Naive thymus-derived CD8-positive, alpha-beta T cell (primary cell): ENCODE measurements around the gene VAT1L. TPM values are rescaled to one million over a fixed set of nuclear protein-coding genes. Genes with fewer than 3 reads are reported as not detected.

ENCODE experiments used
- ATAC-seq, 2 donors: fragments of 150-1000 bp; cut with Tn5 transposase in 1 of 2; sonication (Bioruptor Pico), chemical (Tn5 transposase) in 1 of 2; 1 replicate in 1 of 2; 2 replicates in 1 of 2; pipeline ENCODE4 v1.10.0; 2021; ENCODE audit warnings: mild to moderate bottlenecking in 2 of 2, moderate library complexity in 2 of 2
- POLR2A ChIA-PET: fragments of 350-600 bp; sonication (Branson Sonifier 250); formaldehyde crosslinking; loops from one replicate; lab custom pipeline; 2021; ENCODE audit warnings: antibody characterized with exemption; lab: Charles Lee
- DNase-seq, 10 donors: peaks; one replicate each; pipeline versions ENCODE4 v3.0.0 to v3.0.0-alpha.2; 2020 to 2022
- H3K27ac Mint-ChIP-seq, 10 donors: one replicate each; pipeline ENCODE4 v1.8.0; 2020 to 2022; ENCODE audit warnings: mild to moderate bottlenecking in 10 of 10, mixed read lengths in 10 of 10, moderate library complexity in 4 of 10, inconsistent platforms in 1 of 10
- H3K27me3 Mint-ChIP-seq, 5 donors: one replicate each; pipeline ENCODE4 v1.8.0; 2021 to 2022; ENCODE audit warnings: mixed read lengths in 5 of 5
- H3K36me3 Mint-ChIP-seq, 3 donors: one replicate each; pipeline ENCODE4 v1.8.0; 2020 to 2022; ENCODE audit warnings: mixed read lengths in 3 of 3, mild to moderate bottlenecking in 2 of 3, inconsistent platforms in 1 of 3
- H3K4me1 Mint-ChIP-seq, 4 donors: one replicate each; pipeline ENCODE4 v1.8.0; 2021 to 2022; ENCODE audit warnings: mixed read lengths in 4 of 4
- H3K4me3 Mint-ChIP-seq, 10 donors: one replicate each; pipeline ENCODE4 v1.8.0; 2020 to 2022; ENCODE audit warnings: mild to moderate bottlenecking in 10 of 10, mixed read lengths in 10 of 10, moderate library complexity in 6 of 10, inconsistent platforms in 1 of 10
- H3K9me3 Mint-ChIP-seq, 9 donors: one replicate each; pipeline ENCODE4 v1.8.0; 2020 to 2022; ENCODE audit warnings: mixed read lengths in 9 of 9, mild to moderate bottlenecking in 3 of 9, inconsistent platforms in 1 of 9, moderate library complexity in 1 of 9
- polyA plus RNA-seq, 3 donors: library from polyadenylated mRNA; unstranded; fragments of 300-500 nt; fragmentation: Illumina TruSeq; gene quantifications; one replicate each; pipeline ENCODE4 v1.2.3, GENCODE V29; 2021
- total RNA-seq, 8 experiments: library from RNA in 2 of 8; stranded (reverse) in 2 of 8; gene quantifications; one replicate each; pipeline ENCODE4 v1.2.3 and lab custom pipeline; 2021 to 2026

The VAT1L gene
- total and polyA plus RNA-seq, 5 experiments from 2014 or later, result not detected

GRCh38 chr16:77820340-77820739, 32.0 kb downstream of the VAT1L start:
- H3K27me3 Mint-ChIP-seq, result peaks cover 4 to 25% (median 15%) of the 10 kb centered on the region in 5 donors
- DNase-seq (no peak), ATAC-seq (no peak)
- H3K4me3 Mint-ChIP-seq, result no peak overlapping the region
- no peaks in the 10 kb centered on the region for H3K4me1 Mint-ChIP-seq
- no peak overlapping the region for H3K27ac Mint-ChIP-seq
- POLR2A ChIA-PET, result no interaction called here
- H3K36me3 Mint-ChIP-seq, result no peaks in the 10 kb centered on the region
- H3K9me3 Mint-ChIP-seq, result no peaks in the 10 kb centered on the region

- no peak overlapping the region for H3K27ac Mint-ChIP-seq
- H3K27me3 Mint-ChIP-seq, result peaks cover 3 to 25% (median 14%) of the 10 kb centered on the region in 5 donors
- no peaks in the 10 kb centered on the region for H3K36me3 Mint-ChIP-seq
- no peak for ATAC-seq
- no peak for DNase-seq
- no peaks in the 10 kb centered on the region for H3K4me1 Mint-ChIP-seq
- no peak overlapping the region for H3K4me3 Mint-ChIP-seq
- H3K9me3 Mint-ChIP-seq, result no peaks in the 10 kb centered on the region
- POLR2A ChIA-PET, result no interaction called here
Observed at GRCh38 chr16:77822661-77823060, 34.3 kb downstream of the VAT1L start.

GRCh38 chr16:77823067-77823466, 34.7 kb downstream of the VAT1L start:
- ATAC-seq (no peak), DNase-seq (no peak)
- no peaks in the 10 kb centered on the region for H3K36me3 Mint-ChIP-seq
- H3K27me3 Mint-ChIP-seq, result peaks cover 3 to 25% (median 14%) of the 10 kb centered on the region in 5 donors
- no peaks in the 10 kb centered on the region for H3K4me1 Mint-ChIP-seq
- POLR2A ChIA-PET, result no interaction called here
- H3K4me3 Mint-ChIP-seq, result no peak overlapping the region
- H3K9me3 Mint-ChIP-seq, result no peaks in the 10 kb centered on the region
- no peak overlapping the region for H3K27ac Mint-ChIP-seq

GRCh38 chr16:77825196-77825595, 36.8 kb downstream of the VAT1L start:
- H3K27ac Mint-ChIP-seq, result no peak overlapping the region
- POLR2A ChIA-PET, result no interaction called here
- H3K4me3 Mint-ChIP-seq, result peak overlapping the region in 1 of 10 donors; percentile 31
- H3K36me3 Mint-ChIP-seq, result no peaks in the 10 kb centered on the region
- H3K27me3 Mint-ChIP-seq, result peaks cover 3 to 25% (median 12%) of the 10 kb centered on the region in 5 donors
- H3K9me3 Mint-ChIP-seq, result no peaks in the 10 kb centered on the region
- no peaks in the 10 kb centered on the region for H3K4me1 Mint-ChIP-seq
- ATAC-seq, result no peak
- DNase-seq, result no peak

- Mint-ChIP-seq H3K27ac (no peak overlapping the region), H3K4me1 (no peaks in the 10 kb centered on the region), H3K27me3 (peaks cover 3 to 14% (median 8%) of the 10 kb centered on the region in 5 donors), H3K4me3 (no peak overlapping the region), H3K9me3 (no peaks in the 10 kb centered on the region), H3K36me3 (no peaks in the 10 kb centered on the region)
- DNase-seq (no peak), ATAC-seq (no peak)
- POLR2A ChIA-PET, result no interaction called here
Observed at GRCh38 chr16:77827032-77827431, 38.7 kb downstream of the VAT1L start.

GRCh38 chr16:77833921-77834634, 45.7 kb downstream of the VAT1L start:
- DNase-seq (no peak), ATAC-seq (no peak)
- H3K4me1 Mint-ChIP-seq, result peaks cover 0 to 3% (median 0%) of the 10 kb centered on the region in 4 donors
- H3K27me3 Mint-ChIP-seq, result peaks cover 2 to 14% (median 10%) of the 10 kb centered on the region in 5 donors
- POLR2A ChIA-PET, result no interaction called here
- H3K36me3 Mint-ChIP-seq, result no peaks in the 10 kb centered on the region
- H3K4me3 Mint-ChIP-seq, result no peak overlapping the region
- no peak overlapping the region for H3K27ac Mint-ChIP-seq
- peaks cover 0 to 3% (median 0%) of the 10 kb centered on the region in 9 donors for H3K9me3 Mint-ChIP-seq

- peaks cover 2 to 18% (median 14%) of the 10 kb centered on the region in 5 donors for H3K27me3 Mint-ChIP-seq
- ATAC-seq (no peak), DNase-seq (no peak)
- H3K36me3 Mint-ChIP-seq, result no peaks in the 10 kb centered on the region
- H3K4me3 Mint-ChIP-seq, result no peak overlapping the region
- peaks cover 0 to 3% (median 0%) of the 10 kb centered on the region in 9 donors for H3K9me3 Mint-ChIP-seq
- POLR2A ChIA-PET, result no interaction called here
- H3K4me1 Mint-ChIP-seq, result peaks cover 0 to 3% (median 0%) of the 10 kb centered on the region in 4 donors
- H3K27ac Mint-ChIP-seq, result no peak overlapping the region
Observed at GRCh38 chr16:77834635-77835540, 46.5 kb downstream of the VAT1L start.

- no peak for DNase-seq
- peaks cover 2 to 18% (median 15%) of the 10 kb centered on the region in 5 donors for H3K27me3 Mint-ChIP-seq
Observed at GRCh38 chr16:77836801-77837200, 48.4 kb downstream of the VAT1L start.

GRCh38 chr16:77838597-77839255, 50.4 kb downstream of the VAT1L start:
- Mint-ChIP-seq H3K27me3 (peaks cover 5 to 24% (median 15%) of the 10 kb centered on the region in 5 donors), H3K9me3 (peaks cover 0 to 3% (median 0%) of the 10 kb centered on the region in 9 donors), H3K27ac (no peak overlapping the region), H3K4me3 (no peak overlapping the region), H3K36me3 (no peaks in the 10 kb centered on the region), H3K4me1 (peaks cover 0 to 3% (median 0%) of the 10 kb centered on the region in 4 donors)
- ATAC-seq (no peak), DNase-seq (no peak)
- POLR2A ChIA-PET, result no interaction called here

More at GRCh38 chr16:77836801-77837200, 48.4 kb downstream of the VAT1L start:
- POLR2A ChIA-PET, result interaction anchor here (1.2 kb wide), 1 partner anchor 115 kb away, joined by 3 read pairs; the partner anchor contains the start of gene NUDT7
- no peaks in the 10 kb centered on the region for H3K36me3 Mint-ChIP-seq
- H3K27ac Mint-ChIP-seq, result no peak overlapping the region
- peaks cover 0 to 3% (median 0%) of the 10 kb centered on the region in 4 donors for H3K4me1 Mint-ChIP-seq
- no peak for ATAC-seq
- no peak overlapping the region for H3K4me3 Mint-ChIP-seq
- H3K9me3 Mint-ChIP-seq, result peaks cover 0 to 3% (median 0%) of the 10 kb centered on the region in 9 donors

GRCh38 chr16:77840093-77840492, 51.7 kb downstream of the VAT1L start:
- H3K27me3 Mint-ChIP-seq, result peaks cover 5 to 24% (median 11%) of the 10 kb centered on the region in 5 donors
- DNase-seq (no peak), ATAC-seq (no peak)
- no peak overlapping the region for H3K27ac Mint-ChIP-seq
- no peaks in the 10 kb centered on the region for H3K4me1 Mint-ChIP-seq
- POLR2A ChIA-PET, result no interaction called here
- H3K9me3 Mint-ChIP-seq, result peaks cover 0 to 3% (median 0%) of the 10 kb centered on the region in 9 donors
- H3K36me3 Mint-ChIP-seq, result no peaks in the 10 kb centered on the region
- H3K4me3 Mint-ChIP-seq, result no peak overlapping the region

- ATAC-seq (no peak), DNase-seq (no peak)
- Mint-ChIP-seq H3K4me1 (no peaks in the 10 kb centered on the region), H3K9me3 (peaks cover 0 to 3% (median 0%) of the 10 kb centered on the region in 9 donors), H3K27ac (no peak overlapping the region), H3K4me3 (no peak overlapping the region), H3K36me3 (no peaks in the 10 kb centered on the region), H3K27me3 (peaks cover 5 to 32% (median 17%) of the 10 kb centered on the region in 5 donors)
- POLR2A ChIA-PET, result no interaction called here
Observed at GRCh38 chr16:77840673-77841501, 52.5 kb downstream of the VAT1L start.

- no peaks in the 10 kb centered on the region for H3K36me3 Mint-ChIP-seq
- DNase-seq (no peak), ATAC-seq (no peak)
- H3K27ac Mint-ChIP-seq, result no peak overlapping the region
- H3K4me1 Mint-ChIP-seq, result no peaks in the 10 kb centered on the region
- POLR2A ChIA-PET, result no interaction called here
- H3K27me3 Mint-ChIP-seq, result peaks cover 5 to 36% (median 17%) of the 10 kb centered on the region in 5 donors
- peaks cover 0 to 3% (median 0%) of the 10 kb centered on the region in 9 donors for H3K9me3 Mint-ChIP-seq
- no peak overlapping the region for H3K4me3 Mint-ChIP-seq
Observed at GRCh38 chr16:77841502-77841763, 53.1 kb downstream of the VAT1L start.
